Neuronal stem cell (in vitro differentiated cells): ENCODE data around the gene TGFBR1.
"Not testable (repeated sequence)": the region's sequence is repeated elsewhere in the genome, so short reads cannot be mapped to it uniquely, and the experiment has no call there.

ENCODE experiments used
- DNase-seq: peaks from one replicate; pipeline ENCODE4 v3.0.0-alpha.2; 2013; ENCODE audit warnings: low spot score
- H2AFZ ChIP-seq: one replicate; pipeline ENCODE4 v1.6.1; 2013; ENCODE audit warnings: mild to moderate bottlenecking, low read length, inconsistent platforms
- H2AK5ac ChIP-seq: 2 replicates; pipeline ENCODE4 v1.6.1; 2013; ENCODE audit warnings: low read depth, mild to moderate bottlenecking, inconsistent platforms, low read length, moderate library complexity, mixed read lengths
- H2BK120ac ChIP-seq: 2 replicates; pipeline ENCODE4 v1.6.1; 2013; ENCODE audit warnings: low read depth, mild to moderate bottlenecking, inconsistent platforms, low read length, moderate library complexity, mixed read lengths
- H2BK12ac ChIP-seq: one replicate; pipeline ENCODE4 v1.6.1; 2013; ENCODE audit warnings: low read length, inconsistent platforms
- H2BK15ac ChIP-seq: 2 replicates; pipeline ENCODE4 v1.6.1; 2013; ENCODE audit warnings: mild to moderate bottlenecking, low read length, inconsistent platforms, mixed read lengths
- H2BK5ac ChIP-seq: one replicate; pipeline ENCODE4 v1.6.1; 2013; ENCODE audit warnings: inconsistent platforms, mild to moderate bottlenecking, low read length, moderate library complexity
- H3K14ac ChIP-seq: one replicate; pipeline ENCODE4 v1.6.1; 2013; ENCODE audit warnings: low read length, inconsistent platforms
- H3K18ac ChIP-seq: 2 replicates; pipeline ENCODE4 v1.6.1; 2013; ENCODE audit warnings: low read length, inconsistent platforms
- H3K23ac ChIP-seq: 2 replicates; pipeline ENCODE4 v1.6.1; 2013; ENCODE audit warnings: low read depth, mild to moderate bottlenecking, mixed read lengths, low read length, inconsistent platforms; ENCODE audit not compliant: poor library complexity
- H3K27ac ChIP-seq: replicated peaks from 3 replicates; pipeline ENCODE4 v1.5.1; 2013; ENCODE audit warnings: low read length, inconsistent platforms
- H3K27me3 ChIP-seq, 3 experiments: 2 replicates each; pipeline ENCODE4 v1.6.1; 2013; ENCODE audit warnings: low read length in 3 of 3, mild to moderate bottlenecking in 2 of 3, inconsistent platforms in 1 of 3, low read depth in 1 of 3, mixed read lengths in 1 of 3, moderate library complexity in 1 of 3; ENCODE audit not compliant: control insufficient read depth in 3 of 3, insufficient read depth in 3 of 3
- H3K36me3 ChIP-seq, 2 donors: replicated peaks in 1 of 2; 2 replicates each; pipeline ENCODE4 v1.6.1; 2013; ENCODE audit warnings: low read length in 2 of 2; ENCODE audit not compliant: control insufficient read depth in 2 of 2, insufficient read depth in 2 of 2
- H3K4ac ChIP-seq: 2 replicates; pipeline ENCODE4 v1.6.1; 2013; ENCODE audit warnings: inconsistent platforms, mild to moderate bottlenecking, low read length, moderate library complexity
- H3K4me1 ChIP-seq, 2 donors: 1 replicate in 1 of 2; 2 replicates in 1 of 2; pipeline ENCODE4 v1.6.1; 2013; ENCODE audit warnings: low read length in 2 of 2, low read depth in 1 of 2; ENCODE audit not compliant: control insufficient read depth in 2 of 2, insufficient read depth in 1 of 2
- H3K4me2 ChIP-seq: one replicate; pipeline ENCODE4 v1.6.1; 2013; ENCODE audit warnings: mild to moderate bottlenecking, low read length, inconsistent platforms; ENCODE audit not compliant: insufficient read depth, poor library complexity, severe bottlenecking
- H3K4me3 ChIP-seq, 2 donors: 2 replicates each; pipeline ENCODE4 v1.5.1; 2013; ENCODE audit warnings: low read length in 2 of 2, mild to moderate bottlenecking in 2 of 2, inconsistent platforms in 1 of 2, moderate library complexity in 1 of 2
- H3K79me1 ChIP-seq: one replicate; pipeline ENCODE4 v1.6.1; 2013; ENCODE audit warnings: low read depth, mild to moderate bottlenecking, inconsistent platforms, low read length, moderate library complexity
- H3K9ac ChIP-seq: one replicate; pipeline ENCODE4 v1.6.1; 2013; ENCODE audit warnings: mild to moderate bottlenecking, low read depth, low read length, inconsistent platforms; ENCODE audit not compliant: poor library complexity
- H3K9me3 ChIP-seq, 2 donors: replicated peaks in 1 of 2; 2 replicates each; pipeline versions ENCODE3 to v1.6.1; 2013; ENCODE audit warnings: low read length in 2 of 2, mild to moderate bottlenecking in 2 of 2, inconsistent platforms in 1 of 2, low read depth in 1 of 2, mixed read lengths in 1 of 2, moderate library complexity in 1 of 2; ENCODE audit not compliant: control insufficient read depth in 2 of 2, insufficient read depth in 1 of 2
- H4K8ac ChIP-seq: one replicate; pipeline ENCODE4 v1.6.1; 2013; ENCODE audit warnings: low read depth, mild to moderate bottlenecking, inconsistent platforms, low read length, moderate library complexity
- H4K91ac ChIP-seq: one replicate; pipeline ENCODE4 v1.6.1; 2013; ENCODE audit warnings: low read length, low read depth, mild to moderate bottlenecking, inconsistent platforms; ENCODE audit not compliant: poor library complexity
- WGBS, 2 donors: extraction: QIAGEN DNeasy Blood & Tissue Kit; methylation state at CpG; one replicate each; pipeline ENCODE4 v1.1.7; 2013; ENCODE audit warnings: missing lambda C conversion rate in 2 of 2, mixed read lengths in 1 of 2; ENCODE audit not compliant: insufficient read length in 2 of 2, insufficient replicate concordance in 1 of 2; ENCODE audit errors: extremely low coverage in 2 of 2; 5-methylcytosine and 5-hydroxymethylcytosine counted together

TGFBR1 gene

GRCh38 chr9:99099806-99100585 lies 4.9 kb upstream of the TGFBR1 start:
- not testable (repeated sequence) for H3K79me1 ChIP-seq, H3K27ac ChIP-seq, H2AK5ac ChIP-seq, H2BK5ac ChIP-seq, H4K91ac ChIP-seq, H3K14ac ChIP-seq, DNase-seq, H3K4me2 ChIP-seq, H2BK12ac ChIP-seq, H2BK15ac ChIP-seq, H3K9me3 ChIP-seq, H3K4me3 ChIP-seq, H4K8ac ChIP-seq, H2AFZ ChIP-seq, H3K23ac ChIP-seq, H3K9ac ChIP-seq, H3K36me3 ChIP-seq, H3K4ac ChIP-seq, H3K18ac ChIP-seq, H2BK120ac ChIP-seq
- 100% methylated on average over 1 of the region's 5 CpGs; no CpG with 5 or more reads in 1 of the 2 donors for WGBS, 2 donors
- Histone ChIP-seq H3K4me1 (peaks cover 18 to 27% of the 10 kb centered on the region in 2 donors), H3K27me3 (peaks cover 0 to 21% (median 6%) of the 10 kb centered on the region in 3 experiments)

GRCh38 chr9:99101271-99101670 lies 3.6 kb upstream of the TGFBR1 start:
- Histone ChIP-seq H2BK120ac (no peak overlapping the region), H3K27me3 (peaks cover 0 to 21% (median 6%) of the 10 kb centered on the region in 3 experiments), H2BK15ac (no peak overlapping the region), H3K4ac (no peak overlapping the region), H4K8ac (no peak overlapping the region), H3K79me1 (no peaks in the 10 kb centered on the region), H2BK12ac (no peak overlapping the region), H3K4me2 (no peak overlapping the region), H3K9me3 (no peaks in the 10 kb centered on the region), H2AK5ac (no peak overlapping the region), H3K4me1 (peaks cover 17 to 19% of the 10 kb centered on the region in 2 donors), H3K18ac (no peak overlapping the region), H3K9ac (no peak overlapping the region), H3K27ac (no peak overlapping the region), H2AFZ (no peak overlapping the region), H3K36me3 (no peaks in the 10 kb centered on the region), H3K14ac (no peak overlapping the region), H3K23ac (no peak overlapping the region), H2BK5ac (no peak overlapping the region), H3K4me3 (no peak overlapping the region), H4K91ac (no peak overlapping the region)
- no CpG with 5 or more reads among the region's 5 CpGs for WGBS, 2 donors
- DNase-seq, result no peak

- no CpG with 5 or more reads among the region's 2 CpGs for WGBS, 2 donors
- Histone ChIP-seq H3K9ac (no peak overlapping the region), H3K4me1 (peaks cover 15 to 16% of the 10 kb centered on the region in 2 donors), H3K79me1 (peaks cover 2% of the 10 kb centered on the region), H2AFZ (no peak overlapping the region), H3K4ac (no peak overlapping the region), H3K4me3 (no peak overlapping the region), H2BK120ac (no peak overlapping the region), H3K9me3 (no peaks in the 10 kb centered on the region), H3K36me3 (peaks cover 0 to under 1% of the 10 kb centered on the region in 2 donors), H3K18ac (no peak overlapping the region), H2BK5ac (no peak overlapping the region), H3K14ac (no peak overlapping the region), H3K23ac (no peak overlapping the region), H3K27me3 (peaks cover 0 to 21% (median 6%) of the 10 kb centered on the region in 3 experiments), H2AK5ac (no peak overlapping the region), H2BK15ac (no peak overlapping the region), H3K4me2 (no peak overlapping the region), H4K91ac (no peak overlapping the region), H4K8ac (no peak overlapping the region), H3K27ac (no peak overlapping the region), H2BK12ac (no peak overlapping the region)
- DNase-seq, result no peak
Observed at GRCh38 chr9:99101812-99102211, 3.1 kb upstream of the TGFBR1 start.

- peaks cover 2% of the 10 kb centered on the region for H3K79me1 ChIP-seq
- no peak overlapping the region for H3K4ac ChIP-seq
- no peak overlapping the region for H4K91ac ChIP-seq
- H3K14ac ChIP-seq, result no peak overlapping the region
- H2AFZ ChIP-seq, result peak overlapping the region; percentile 87
- H2BK5ac ChIP-seq, result no peak overlapping the region
- H3K9ac ChIP-seq, result no peak overlapping the region
- H3K27me3 ChIP-seq, result peaks cover 0 to 21% (median 6%) of the 10 kb centered on the region in 3 experiments
- H2BK15ac ChIP-seq, result no peak overlapping the region
- no peak for DNase-seq
- peaks cover 0 to 7% of the 10 kb centered on the region in 2 donors for H3K36me3 ChIP-seq
- no peak overlapping the region for H2AK5ac ChIP-seq
- no peak overlapping the region for H3K4me3 ChIP-seq
- H2BK120ac ChIP-seq, result no peak overlapping the region
- no peak overlapping the region for H3K27ac ChIP-seq
- H2BK12ac ChIP-seq, result no peak overlapping the region
- WGBS, 2 donors, result no CpG with 5 or more reads among the region's 11 CpGs
- H4K8ac ChIP-seq, result no peak overlapping the region
- H3K4me2 ChIP-seq, result no peak overlapping the region
- no peak overlapping the region for H3K23ac ChIP-seq
- no peaks in the 10 kb centered on the region for H3K9me3 ChIP-seq
- H3K4me1 ChIP-seq, result peaks cover 18 to 22% of the 10 kb centered on the region in 2 donors
- H3K18ac ChIP-seq, result peak overlapping the region; percentile 86
Observed at GRCh38 chr9:99103054-99103895, 1.6 kb upstream of the TGFBR1 start.
